GM21447 (cell line): ENCODE measurements around the gene APOL6.

ENCODE experiments used
- ATAC-seq: cut with Tn5 transposase; IDR thresholded peaks from one replicate; pipeline ENCODE4 v1.9.1; 2021; ENCODE audit not compliant: unreplicated experiment

Gene APOL6

GRCh38 chr22:35648066-35649025, at the start of gene APOL6:
TSS of gene APOL6 (plus strand) at chr22:35648446. CDS start at chr22:35656426, 7,980 bp downstream.
- ATAC-seq, result peak; percentile 59

- ATAC-seq, result no peak
Measured at GRCh38 chr22:35599364-35599763, 48.9 kb upstream of the APOL6 start.

GRCh38 chr22:35600476-35600875, 47.8 kb upstream of the APOL6 start:
- no peak for ATAC-seq

GRCh38 chr22:35601013-35601580, 47.1 kb upstream of the APOL6 start:
- ATAC-seq, result no peak

GRCh38 chr22:35601743-35602615, 46.3 kb upstream of the APOL6 start:
- ATAC-seq, result no peak

GRCh38 chr22:35604621-35605368, 43.5 kb upstream of the APOL6 start:
- no peak for ATAC-seq

GRCh38 chr22:35605369-35605680, 42.9 kb upstream of the APOL6 start:
- no peak for ATAC-seq

GRCh38 chr22:35605851-35606481, 42.3 kb upstream of the APOL6 start:
- no peak for ATAC-seq

GRCh38 chr22:35606916-35607315, 41.3 kb upstream of the APOL6 start:
- no peak for ATAC-seq

- no peak for ATAC-seq
Measured at GRCh38 chr22:35608088-35608487, 40.2 kb upstream of the APOL6 start.

- ATAC-seq, result no peak
Measured at GRCh38 chr22:35609261-35609660, 39.0 kb upstream of the APOL6 start.

GRCh38 chr22:35609761-35610160, 38.5 kb upstream of the APOL6 start:
- ATAC-seq, result no peak

GRCh38 chr22:35610741-35611140, 37.5 kb upstream of the APOL6 start:
- no peak for ATAC-seq

- ATAC-seq, result no peak
Measured at GRCh38 chr22:35611200-35611890, 36.9 kb upstream of the APOL6 start.

- ATAC-seq, result no peak
Measured at GRCh38 chr22:35611891-35612576, 36.2 kb upstream of the APOL6 start.

- ATAC-seq, result no peak
Measured at GRCh38 chr22:35612903-35613302, 35.3 kb upstream of the APOL6 start.

- no peak for ATAC-seq
Measured at GRCh38 chr22:35614404-35614803, 33.8 kb upstream of the APOL6 start.

GRCh38 chr22:35615156-35615555, 33.1 kb upstream of the APOL6 start:
- no peak for ATAC-seq

GRCh38 chr22:35616043-35616442, 32.2 kb upstream of the APOL6 start:
- ATAC-seq, result no peak
